Ascending aorta (tissue), 2 donors: ENCODE results near the gene STAP2. TPM values are rescaled to one million over a fixed set of nuclear protein-coding genes. Genes with fewer than 3 reads are reported as not detected.
A peak's percentile ranks its signal among the peaks of the same experiment; 100 is the strongest.

Experiments
- DNase-seq, 2 donors: peaks; one replicate each; pipeline ENCODE4 v3.0.0-alpha.2; 2019; ENCODE audit warnings: low spot score in 2 of 2
- H3K27ac ChIP-seq, 2 donors: fragments of 200-600 bp; sonication (generic); one replicate each; pipeline ENCODE4 v1.5.1; 2016 to 2017; ENCODE audit warnings: mild to moderate bottlenecking in 1 of 2
- H3K27me3 ChIP-seq: fragments of 200-600 bp; sonication (generic); one replicate; pipeline ENCODE4 v1.5.1; 2017
- H3K36me3 ChIP-seq, 2 donors: fragments of 200-600 bp; sonication (generic); one replicate each; pipeline ENCODE4 v1.5.1; 2016
- H3K4me1 ChIP-seq, 2 donors: fragments of 200-600 bp; sonication (generic); one replicate each; pipeline ENCODE4 v1.5.1; 2016 to 2017; ENCODE audit warnings: mild to moderate bottlenecking in 1 of 2
- H3K4me3 ChIP-seq, 2 donors: fragments of 200-600 bp; sonication (generic); one replicate each; pipeline ENCODE4 v1.5.1; 2016 to 2017; ENCODE audit warnings: mild to moderate bottlenecking in 1 of 2
- H3K9me3 ChIP-seq, 2 donors: fragments of 200-600 bp; sonication (generic); one replicate each; pipeline ENCODE4 v1.5.1; 2016
- intact Hi-C: fragments of 100-400 bp; cut with DNase I; formaldehyde crosslinking; loops from one replicate; pipeline ENCODE4 v1.15.1; 2023
- total RNA-seq: library from RNA; depleted of rRNA; stranded (reverse); fragments of >200 nt; gene quantifications from one replicate; pipeline ENCODE4 v1.1.0, GENCODE V29; 2016
- TF ChIP-seq, protein P1 (sequence below), 3 experiments: fragments of 200-600 bp in 2 of 3; fragments of 450-650 bp in 1 of 3; sonication (generic) in 2 of 3; IDR thresholded peaks; one replicate each; pipeline ENCODE4 v1.5.1; 2016 to 2019; ENCODE audit warnings: antibody characterized with exemption in 3 of 3, mild to moderate bottlenecking in 1 of 3, moderate library complexity in 1 of 3

STAP2 gene
- total RNA-seq, 1 donor from 2014 or later, result 6.6 TPM

DNA sequence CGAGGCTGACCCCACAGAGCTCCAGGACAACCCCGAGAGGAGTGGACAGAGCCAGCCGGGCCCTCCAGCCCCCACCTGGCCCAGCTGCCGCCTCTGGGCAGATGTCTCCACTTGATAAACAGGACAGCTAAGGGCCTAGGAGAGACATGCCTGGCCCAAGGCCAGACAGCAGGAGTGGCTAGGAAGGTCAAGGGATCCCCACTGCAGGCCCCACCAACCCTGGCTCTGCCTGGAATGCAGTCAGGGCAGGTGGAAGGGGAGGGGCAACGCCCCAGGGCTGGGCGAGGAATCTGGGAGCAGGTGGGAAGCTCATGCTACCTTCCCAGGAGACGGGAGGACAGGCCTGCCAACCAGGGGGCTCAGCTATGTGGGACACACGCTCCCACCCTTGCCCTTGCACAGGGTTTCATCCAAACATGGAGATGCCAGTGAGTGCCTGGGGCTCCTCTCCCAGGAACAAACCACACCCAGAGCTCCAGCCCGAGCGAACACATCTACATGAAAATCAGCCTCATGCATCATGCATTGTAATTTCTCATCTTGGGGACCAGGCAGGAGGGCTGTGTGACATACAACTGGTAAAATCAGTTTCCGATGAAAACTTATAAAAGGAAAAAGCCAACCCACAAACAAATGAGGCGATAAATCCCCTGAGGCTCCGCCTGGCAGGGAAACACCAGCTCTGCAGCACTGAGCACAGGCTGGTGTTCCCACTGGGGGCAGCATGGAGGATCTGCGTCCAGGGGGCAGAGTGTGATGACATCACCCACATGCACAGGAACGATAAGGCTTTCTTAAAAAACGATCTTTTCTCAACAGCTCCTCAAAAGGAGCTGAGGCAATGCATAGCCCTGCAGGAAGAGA, 36.8 kb upstream of the STAP2 start:
- H3K4me3 ChIP-seq, result peak overlapping the region in 1 of 2 donors; percentile 16
- intact Hi-C loops, result loop anchor here (2.0 kb wide), 1 partner anchor 15 kb away; no protein-coding TSS in a partner anchor
- TF ChIP-seq, protein P1, sequence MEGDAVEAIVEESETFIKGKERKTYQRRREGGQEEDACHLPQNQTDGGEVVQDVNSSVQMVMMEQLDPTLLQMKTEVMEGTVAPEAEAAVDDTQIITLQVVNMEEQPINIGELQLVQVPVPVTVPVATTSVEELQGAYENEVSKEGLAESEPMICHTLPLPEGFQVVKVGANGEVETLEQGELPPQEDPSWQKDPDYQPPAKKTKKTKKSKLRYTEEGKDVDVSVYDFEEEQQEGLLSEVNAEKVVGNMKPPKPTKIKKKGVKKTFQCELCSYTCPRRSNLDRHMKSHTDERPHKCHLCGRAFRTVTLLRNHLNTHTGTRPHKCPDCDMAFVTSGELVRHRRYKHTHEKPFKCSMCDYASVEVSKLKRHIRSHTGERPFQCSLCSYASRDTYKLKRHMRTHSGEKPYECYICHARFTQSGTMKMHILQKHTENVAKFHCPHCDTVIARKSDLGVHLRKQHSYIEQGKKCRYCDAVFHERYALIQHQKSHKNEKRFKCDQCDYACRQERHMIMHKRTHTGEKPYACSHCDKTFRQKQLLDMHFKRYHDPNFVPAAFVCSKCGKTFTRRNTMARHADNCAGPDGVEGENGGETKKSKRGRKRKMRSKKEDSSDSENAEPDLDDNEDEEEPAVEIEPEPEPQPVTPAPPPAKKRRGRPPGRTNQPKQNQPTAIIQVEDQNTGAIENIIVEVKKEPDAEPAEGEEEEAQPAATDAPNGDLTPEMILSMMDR (IDR thresholded peaks at IDR 0.05), result peak; percentile 25 to 49 (median 25)
- no peaks in the 10 kb centered on the region for H3K36me3 ChIP-seq
- H3K27ac ChIP-seq, result peak overlapping the region; percentile 91 to 98
- H3K4me1 ChIP-seq, result peaks cover 58 to 86% of the 10 kb centered on the region in 2 donors
- H3K9me3 ChIP-seq, result no peaks in the 10 kb centered on the region
- no peaks in the 10 kb centered on the region for H3K27me3 ChIP-seq
- DNase-seq, result peak in 1 of 2 donors; percentile 82

GRCh38 chr19:4374498-4375163, 36.0 kb upstream of the STAP2 start:
- peak; percentile 37 to 95 for DNase-seq
- intact Hi-C loops, result loop anchor here (1.0 kb wide), 2 partner anchors 28 to 31 kb away; partner anchors contain the start of genes CHAF1A and MPND
- peaks cover 58 to 84% of the 10 kb centered on the region in 2 donors for H3K4me1 ChIP-seq
- H3K4me3 ChIP-seq, result peak overlapping the region in 1 of 2 donors; percentile 5
- no peaks in the 10 kb centered on the region for H3K9me3 ChIP-seq
- no peaks in the 10 kb centered on the region for H3K36me3 ChIP-seq
- H3K27me3 ChIP-seq, result no peaks in the 10 kb centered on the region
- TF ChIP-seq, protein P1 (IDR thresholded peaks at IDR 0.05), result peak in 2 of 3 experiments; percentile 18 to 46
- peak overlapping the region; percentile 91 to 98 for H3K27ac ChIP-seq

- no peaks in the 10 kb centered on the region for H3K9me3 ChIP-seq
- no peaks in the 10 kb centered on the region for H3K36me3 ChIP-seq
- H3K27me3 ChIP-seq, result no peaks in the 10 kb centered on the region
- TF ChIP-seq, protein P1 (IDR thresholded peaks at IDR 0.05), result no peak
- intact Hi-C loops, result loop anchor here (1.0 kb wide), 2 partner anchors 28 to 31 kb away; partner anchors contain the start of genes CHAF1A and MPND
- H3K27ac ChIP-seq, result peak overlapping the region; percentile 91 to 98
- peak in 1 of 2 donors; percentile 82 for DNase-seq
- peaks cover 58 to 82% of the 10 kb centered on the region in 2 donors for H3K4me1 ChIP-seq
- peak overlapping the region; percentile 1 to 41 for H3K4me3 ChIP-seq
These were observed 35.2 kb upstream of the STAP2 start for GRCh38 chr19:4373601-4374497.

DNA sequence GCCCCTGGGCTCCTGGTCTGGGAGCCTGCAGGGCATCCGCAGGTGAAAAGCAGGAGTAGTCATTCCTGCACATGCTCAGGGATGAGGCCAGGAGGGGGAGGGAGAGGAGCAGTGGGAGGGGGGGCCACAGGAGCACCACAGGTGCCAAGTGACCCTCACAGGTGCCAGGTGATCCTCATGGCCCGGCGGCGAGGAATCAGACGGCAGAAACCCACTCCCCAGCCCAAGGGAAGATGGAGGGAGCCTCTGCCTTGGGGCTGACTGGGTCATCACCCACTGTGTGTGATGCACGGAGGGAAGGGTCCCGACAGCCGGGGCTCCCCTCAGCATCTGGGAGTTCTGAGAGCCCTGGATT, 34.4 kb upstream of the STAP2 start:
- TF ChIP-seq, protein P1 (IDR thresholded peaks at IDR 0.05), result no peak
- H3K4me3 ChIP-seq, result peak overlapping the region; percentile 1 to 41
- H3K27me3 ChIP-seq, result no peaks in the 10 kb centered on the region
- intact Hi-C loops, result no loop called here
- no peaks in the 10 kb centered on the region for H3K36me3 ChIP-seq
- H3K9me3 ChIP-seq, result no peaks in the 10 kb centered on the region
- no peak for DNase-seq
- H3K4me1 ChIP-seq, result peaks cover 58 to 86% of the 10 kb centered on the region in 2 donors
- H3K27ac ChIP-seq, result peak overlapping the region; percentile 91 to 98
